Stimulated activated CD4-positive, alpha-beta T cell treated with anti-CD3 and anti-CD28 coated beads, Interleukin-15, amount 100 ng/mL, for 1 hour (primary cell): ENCODE data around the gene TMEFF2.

ENCODE experiments used
- DNase-seq, 2 donors: peaks; one replicate each; pipeline ENCODE4 v3.0.0-alpha.2; 2020; ENCODE audit warnings: low read depth in 1 of 2, low spot score in 1 of 2

The TMEFF2 gene

DNA sequence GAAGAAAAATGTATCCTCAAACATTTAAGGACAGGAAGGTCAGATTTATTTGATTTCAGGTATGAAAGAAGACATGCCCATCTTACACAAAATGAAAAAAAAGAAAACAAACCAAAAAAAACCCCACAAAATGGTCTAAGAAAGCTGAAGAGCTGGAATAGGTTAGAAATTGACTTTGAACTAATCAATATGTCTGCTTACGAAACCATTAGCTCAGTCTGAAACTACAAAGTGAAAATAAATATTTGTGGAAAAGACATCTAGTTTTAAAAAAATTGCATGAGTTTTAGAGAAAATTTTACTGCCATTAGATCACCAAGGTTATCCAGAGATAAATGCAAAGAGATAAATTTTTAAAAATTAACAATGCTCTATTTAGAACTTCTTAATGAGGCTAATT lies 125.3 kb downstream of the TMEFF2 start:
- DNase-seq = no peak

- no peak for DNase-seq
These were observed 125.8 kb downstream of the TMEFF2 start for GRCh38 chr2:192068966-192069365.

DNA sequence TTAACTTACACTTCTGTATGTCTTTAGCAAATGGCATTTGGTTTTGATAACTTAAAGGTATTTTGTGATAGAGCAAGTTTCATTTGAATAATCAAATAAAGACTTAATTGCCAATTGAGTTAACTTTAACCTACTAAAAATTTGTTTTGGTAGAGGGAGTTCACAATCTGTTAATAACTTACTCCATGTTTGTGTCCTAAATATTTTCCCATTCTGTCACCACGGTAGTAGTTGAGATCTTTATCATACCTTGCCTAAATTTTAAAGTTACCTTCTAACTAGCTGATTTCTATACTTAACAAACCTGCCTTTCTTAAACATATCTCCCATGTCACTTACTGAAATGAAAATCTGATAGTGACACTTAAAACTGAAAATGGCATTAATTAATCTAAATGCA lies 127.1 kb downstream of the TMEFF2 start:
- DNase-seq = no peak

DNA sequence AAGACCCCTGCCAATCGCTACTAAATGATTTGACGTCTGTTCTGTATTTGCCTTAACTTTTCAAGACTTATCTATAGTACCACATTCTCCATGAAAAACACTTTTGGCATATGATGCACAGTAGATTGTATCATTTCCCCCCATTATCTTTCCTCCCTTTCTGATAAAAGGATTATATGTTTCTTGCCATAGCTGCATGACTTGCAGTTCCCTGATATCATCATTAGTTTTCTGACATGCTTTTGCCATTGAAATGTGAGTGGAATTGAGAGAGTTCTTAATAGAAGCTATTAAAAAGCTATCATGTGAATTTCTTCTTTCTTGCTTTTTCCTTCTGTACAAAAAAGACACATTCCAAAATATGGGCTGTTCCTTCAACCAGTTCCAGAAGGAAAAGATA lies 130.3 kb downstream of the TMEFF2 start:
- DNase-seq = no peak

- no peak for DNase-seq
These were observed 134.6 kb downstream of the TMEFF2 start for GRCh38 chr2:192060161-192060560.

GRCh38 chr2:192059266-192059665 lies 135.5 kb downstream of the TMEFF2 start:
- no peak for DNase-seq

DNA sequence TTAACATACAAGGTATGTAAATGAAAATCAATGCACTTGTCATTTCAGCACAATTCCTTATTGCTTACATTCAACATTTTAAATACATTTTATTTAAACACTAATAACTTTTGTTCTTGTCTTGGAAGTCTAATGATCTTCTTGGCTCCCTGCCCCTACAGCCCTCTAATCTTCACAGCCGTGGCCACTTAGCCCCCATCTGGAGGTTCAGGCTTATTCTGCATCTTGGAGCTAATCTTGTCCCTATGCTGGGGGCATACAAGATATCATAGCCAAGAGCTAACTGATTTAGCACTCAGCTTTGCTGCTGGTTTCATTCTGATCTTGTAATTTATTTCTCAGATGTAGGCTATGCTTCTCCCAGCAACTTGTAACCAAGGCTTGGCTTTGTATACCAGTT lies 140.8 kb downstream of the TMEFF2 start:
- no peak for DNase-seq

GRCh38 chr2:192051533-192051932 lies 143.2 kb downstream of the TMEFF2 start:
- no peak for DNase-seq

DNA sequence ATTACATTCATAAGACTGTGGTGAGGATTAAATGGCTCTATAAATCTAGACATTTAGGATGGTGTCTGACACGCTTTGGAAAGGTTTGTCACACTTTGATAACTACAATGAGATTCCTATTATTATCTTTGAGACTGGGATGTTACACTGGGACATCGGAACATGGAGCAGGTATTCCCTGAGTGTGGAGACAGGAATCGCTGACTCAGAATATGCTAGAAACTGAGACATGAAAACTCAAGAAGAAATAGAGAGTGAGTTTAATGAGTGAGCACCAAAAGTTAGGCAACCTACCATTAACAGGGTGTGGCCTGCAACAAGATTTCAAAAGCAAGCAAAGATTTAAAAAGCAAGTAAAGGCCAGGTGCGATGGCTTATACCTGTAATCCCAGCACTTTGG lies 145.4 kb downstream of the TMEFF2 start:
- no peak for DNase-seq

DNA sequence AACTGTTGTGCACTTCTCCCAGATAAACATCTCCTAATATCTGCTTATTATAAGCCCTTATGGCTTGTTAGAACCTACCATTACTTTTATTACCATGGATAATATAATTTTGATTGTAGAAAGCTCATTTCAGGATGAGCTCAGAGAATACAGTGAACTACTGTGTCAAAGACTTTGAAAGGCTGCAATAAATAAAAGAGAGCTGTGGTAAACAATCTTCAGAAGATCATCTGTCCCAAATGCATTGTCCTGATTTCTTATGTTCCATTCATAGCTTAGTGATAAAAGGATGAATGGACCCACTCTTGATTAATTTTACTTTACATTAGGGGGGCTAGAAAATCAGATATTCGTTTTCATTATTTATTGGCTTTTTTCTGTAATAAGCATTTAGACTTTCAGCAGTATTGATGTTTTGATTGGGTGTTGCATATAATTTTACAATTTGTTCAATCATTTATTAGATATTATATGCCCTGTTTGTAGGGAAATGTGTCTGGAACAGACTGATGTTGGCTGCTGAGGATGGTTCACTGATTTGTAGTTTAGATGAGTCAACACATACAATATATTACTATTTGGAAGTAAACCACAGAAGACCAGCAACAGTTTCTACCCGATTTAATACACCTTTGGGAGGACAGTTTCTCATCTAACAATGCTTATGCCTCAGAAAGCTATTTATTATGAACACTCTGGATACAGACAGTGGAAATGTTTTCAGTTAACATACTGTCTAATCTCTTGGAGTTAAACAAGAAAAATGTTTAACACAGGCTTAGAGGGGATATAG lies 147.2 kb downstream of the TMEFF2 start:
- no peak for DNase-seq

GRCh38 chr2:192044496-192044895 lies 150.2 kb downstream of the TMEFF2 start:
- DNase-seq = no peak

DNA sequence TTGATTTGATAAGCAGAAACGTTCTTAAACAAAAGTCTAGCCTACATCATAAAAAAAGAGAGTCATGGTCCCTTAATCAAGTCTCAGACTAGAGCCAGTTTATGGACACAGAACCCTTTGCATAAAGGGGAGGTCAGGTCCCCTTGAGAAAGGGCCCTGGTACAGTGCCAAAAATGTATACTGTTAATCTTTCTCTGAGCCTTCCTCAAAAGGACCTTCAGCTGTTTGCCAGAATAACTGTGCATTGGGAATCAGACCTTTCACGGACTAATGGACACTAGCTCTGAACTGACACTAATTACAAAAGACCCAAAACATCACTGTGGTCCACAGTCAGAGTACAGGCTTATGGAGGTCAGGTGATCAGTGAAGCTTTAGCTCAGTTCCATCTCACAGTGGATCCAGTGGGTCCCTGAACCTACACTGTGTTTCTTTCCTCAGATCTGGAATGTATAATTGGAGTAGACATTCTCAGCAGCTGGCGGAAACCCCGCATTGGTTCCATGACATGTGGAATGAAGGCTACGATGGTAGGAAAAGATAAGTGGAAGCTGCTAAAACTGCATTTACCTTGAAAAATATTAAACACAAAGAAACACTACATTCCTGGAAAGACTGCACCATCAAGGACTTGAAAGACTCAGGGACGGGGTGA lies 151.4 kb downstream of the TMEFF2 start:
- DNase-seq = no peak

- no peak for DNase-seq
These were observed 152.6 kb downstream of the TMEFF2 start for GRCh38 chr2:192042126-192042525.

- DNase-seq = no peak
These were observed 156.6 kb downstream of the TMEFF2 start for GRCh38 chr2:192038110-192038509.

DNA sequence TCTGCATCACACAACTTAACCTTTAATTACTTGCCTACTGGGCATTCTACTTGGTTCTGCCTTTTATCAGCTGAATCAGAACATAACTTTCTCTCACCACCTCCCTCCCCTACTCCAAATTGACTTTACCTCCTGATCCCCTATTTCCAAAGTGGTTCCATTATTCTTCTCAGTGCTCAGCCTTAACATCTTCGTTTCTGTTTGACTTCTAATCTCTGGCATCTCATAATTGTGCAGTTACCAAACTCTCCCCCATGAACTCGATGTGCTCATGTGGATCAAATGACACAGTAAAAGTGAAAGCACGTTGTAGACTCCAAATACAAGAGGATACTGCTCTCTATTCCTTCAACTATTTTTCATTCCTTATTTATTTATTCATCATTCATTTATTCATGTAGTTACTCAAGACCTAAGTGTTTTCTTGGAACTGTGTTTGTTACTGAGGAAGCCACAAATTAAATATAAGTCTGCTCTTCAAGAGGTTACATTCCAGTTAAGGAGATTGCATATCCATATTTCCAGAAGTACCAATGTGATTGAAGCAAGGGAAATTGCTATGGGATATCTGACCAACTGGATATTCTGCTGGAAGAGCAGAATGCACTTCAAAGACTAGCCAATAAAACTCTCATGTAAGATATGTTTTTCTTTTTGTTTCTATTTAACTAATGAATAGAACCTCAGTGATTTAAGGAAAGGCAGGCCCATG lies 158.8 kb downstream of the TMEFF2 start:
- no peak for DNase-seq

DNA sequence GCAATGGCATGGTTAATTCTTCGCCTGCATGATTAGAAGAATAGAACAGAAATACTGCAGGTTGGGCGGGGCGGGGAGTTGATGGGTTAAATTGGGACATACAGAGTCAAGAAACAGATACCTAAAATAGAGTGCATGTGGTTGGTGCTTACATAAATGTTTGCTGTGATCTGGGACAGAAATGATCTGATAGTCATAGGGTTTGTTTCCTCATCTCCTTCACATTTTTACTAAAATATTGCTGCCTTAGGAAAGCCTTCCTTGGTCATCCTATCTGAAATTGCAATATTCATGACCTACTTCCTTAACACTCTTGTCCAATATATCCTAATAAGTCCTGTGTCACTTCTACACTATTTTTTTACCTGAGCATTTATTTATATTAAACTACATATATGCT lies 163.9 kb downstream of the TMEFF2 start:
- DNase-seq = no peak

- no peak for DNase-seq
These were observed 164.4 kb downstream of the TMEFF2 start for GRCh38 chr2:192030289-192030688.

- no peak for DNase-seq
These were observed 165.6 kb downstream of the TMEFF2 start for GRCh38 chr2:192029089-192029488.

DNA sequence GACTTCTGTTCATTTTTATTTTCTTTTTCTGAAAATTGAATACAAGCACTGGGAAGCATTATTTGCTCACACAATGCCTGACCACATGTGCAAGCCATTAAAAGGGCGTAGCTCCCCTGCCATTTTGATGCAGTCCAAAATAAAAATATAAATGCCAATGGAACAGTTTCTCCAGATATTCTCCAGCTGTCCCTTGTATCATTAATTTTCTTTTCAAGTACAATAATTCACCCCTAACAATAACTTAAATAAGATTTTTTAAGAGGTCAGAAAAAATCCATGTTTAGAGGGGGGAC lies 168.0 kb downstream of the TMEFF2 start:
- DNase-seq = no peak

- DNase-seq = no peak
These were observed 168.5 kb downstream of the TMEFF2 start for GRCh38 chr2:192026059-192026824.

GRCh38 chr2:192025637-192026036 lies 169.1 kb downstream of the TMEFF2 start:
- DNase-seq = no peak

GRCh38 chr2:192023006-192023405 lies 171.7 kb downstream of the TMEFF2 start:
- DNase-seq = no peak
